Measurements from ENCODE around the gene N4BP2L1.

GRCh38 chr13:32448972-32449371, 21.0 kb upstream of the N4BP2L1 start:
- TF ChIP-seq CTCF (IDR thresholded peaks at IDR 0.05), result no peak
- no peak for TF ChIP-seq POLR2A (IDR thresholded peaks at IDR 0.05)
